ENCODE measurements around the gene PGC.

DNA sequence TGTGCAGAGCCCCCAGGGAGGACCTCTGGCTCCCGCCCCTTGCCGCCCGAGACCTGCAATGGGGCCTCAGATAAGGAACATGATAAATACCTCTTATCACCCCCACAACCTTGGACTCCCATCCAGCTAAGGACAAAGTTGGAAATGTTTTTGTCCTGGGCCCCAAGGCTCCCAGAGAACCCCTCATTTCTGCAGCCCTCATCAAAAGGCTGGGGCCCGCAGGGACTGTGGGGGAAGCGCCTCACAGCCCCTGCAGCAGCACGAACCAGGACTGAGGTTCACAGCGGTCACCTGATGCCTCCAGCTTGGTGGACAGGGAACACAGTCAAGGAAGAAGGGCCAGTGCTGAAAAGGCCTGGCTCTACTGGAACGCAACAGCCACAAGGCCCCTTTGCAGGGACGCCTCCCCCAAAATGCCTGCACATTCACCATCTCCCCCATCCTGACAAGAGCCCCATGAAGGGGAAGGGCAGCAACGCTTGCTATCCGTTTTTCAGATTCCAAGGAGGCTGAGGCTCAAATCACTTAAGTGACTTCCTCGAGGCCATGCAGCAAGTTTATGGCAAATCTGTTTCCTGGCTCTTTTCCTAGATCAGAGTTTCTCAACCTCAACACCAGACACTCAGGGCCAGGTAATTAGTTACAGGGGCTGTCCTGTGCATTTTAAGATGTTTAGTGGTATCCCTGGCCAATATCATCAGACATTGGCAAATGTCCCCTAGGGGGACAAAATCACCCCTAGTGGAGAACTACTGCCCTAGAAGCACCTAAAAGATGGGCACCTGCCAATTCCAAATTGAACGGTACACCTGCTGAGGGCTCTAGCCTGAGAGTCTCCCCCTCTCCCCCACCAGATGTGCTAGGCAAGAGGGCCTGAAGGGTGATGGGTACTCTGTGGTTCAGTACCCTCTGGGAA is 22.4 kb downstream of the PGC start:
- TF ChIP-seq, protein P1, sequence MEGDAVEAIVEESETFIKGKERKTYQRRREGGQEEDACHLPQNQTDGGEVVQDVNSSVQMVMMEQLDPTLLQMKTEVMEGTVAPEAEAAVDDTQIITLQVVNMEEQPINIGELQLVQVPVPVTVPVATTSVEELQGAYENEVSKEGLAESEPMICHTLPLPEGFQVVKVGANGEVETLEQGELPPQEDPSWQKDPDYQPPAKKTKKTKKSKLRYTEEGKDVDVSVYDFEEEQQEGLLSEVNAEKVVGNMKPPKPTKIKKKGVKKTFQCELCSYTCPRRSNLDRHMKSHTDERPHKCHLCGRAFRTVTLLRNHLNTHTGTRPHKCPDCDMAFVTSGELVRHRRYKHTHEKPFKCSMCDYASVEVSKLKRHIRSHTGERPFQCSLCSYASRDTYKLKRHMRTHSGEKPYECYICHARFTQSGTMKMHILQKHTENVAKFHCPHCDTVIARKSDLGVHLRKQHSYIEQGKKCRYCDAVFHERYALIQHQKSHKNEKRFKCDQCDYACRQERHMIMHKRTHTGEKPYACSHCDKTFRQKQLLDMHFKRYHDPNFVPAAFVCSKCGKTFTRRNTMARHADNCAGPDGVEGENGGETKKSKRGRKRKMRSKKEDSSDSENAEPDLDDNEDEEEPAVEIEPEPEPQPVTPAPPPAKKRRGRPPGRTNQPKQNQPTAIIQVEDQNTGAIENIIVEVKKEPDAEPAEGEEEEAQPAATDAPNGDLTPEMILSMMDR (IDR thresholded peaks at IDR 0.05; ENCODE audit: low read length), result 0 out of 2 replicates have a peak, but pooled peaks have one; percentile 3
- TF ChIP-seq EZH2 (optimal IDR thresholded peaks at IDR 0.05; ENCODE audit: low read depth, low read length) (no peak), EZH2phosphoT487 (IDR thresholded peaks at IDR 0.05; ENCODE audit: low read length) (no peak)

Measured in MM.1S (cell line).